Bronchial epithelial cell (primary cell): ENCODE data around the gene PIAS2. TPM values are rescaled to one million over a fixed set of nuclear protein-coding genes. Genes with fewer than 3 reads are reported as not detected.
A peak's percentile ranks its signal among the peaks of the same experiment; 100 is the strongest.

ENCODE experiments used
- DNase-seq: peaks from one replicate; pipeline ENCODE4 v3.0.0-alpha.2; 2010; ENCODE audit warnings: low read depth
- FAIRE-seq: peaks from 2 replicates; lab custom pipeline; 2011; peaks lifted over from hg19 to GRCh38; lab: Jason Lieb, UNC
- H3K27me3 ChIP-seq: 2 replicates; pipeline ENCODE4 v1.5.1; 2011; ENCODE audit warnings: low read length; ENCODE audit not compliant: control insufficient read depth, insufficient read depth
- H3K36me3 ChIP-seq: 2 replicates; pipeline ENCODE4 v1.5.1; 2011; ENCODE audit warnings: low read length; ENCODE audit not compliant: control insufficient read depth, insufficient read depth
- H3K4me3 ChIP-seq: 2 replicates; pipeline ENCODE4 v1.5.1; 2011; ENCODE audit warnings: mild to moderate bottlenecking, low read depth, low read length, control low read depth
- total RNA-seq: library from RNA; depleted of rRNA; stranded (reverse); fragments of >200 nt; gene quantifications from 2 replicates; pipeline ENCODE4 v1.2.1, GENCODE V29; 2014
- TF ChIP-seq, protein P1 (sequence below): IDR thresholded peaks from 2 replicates; pipeline ENCODE4 v1.5.1; 2011; ENCODE audit warnings: mild to moderate bottlenecking, moderate library complexity, low read length, control low read depth, inconsistent platforms; ENCODE audit not compliant: insufficient read depth, severe bottlenecking

The PIAS2 gene
- total RNA-seq, 1 donor from 2014 or later = 12.9 TPM

DNA sequence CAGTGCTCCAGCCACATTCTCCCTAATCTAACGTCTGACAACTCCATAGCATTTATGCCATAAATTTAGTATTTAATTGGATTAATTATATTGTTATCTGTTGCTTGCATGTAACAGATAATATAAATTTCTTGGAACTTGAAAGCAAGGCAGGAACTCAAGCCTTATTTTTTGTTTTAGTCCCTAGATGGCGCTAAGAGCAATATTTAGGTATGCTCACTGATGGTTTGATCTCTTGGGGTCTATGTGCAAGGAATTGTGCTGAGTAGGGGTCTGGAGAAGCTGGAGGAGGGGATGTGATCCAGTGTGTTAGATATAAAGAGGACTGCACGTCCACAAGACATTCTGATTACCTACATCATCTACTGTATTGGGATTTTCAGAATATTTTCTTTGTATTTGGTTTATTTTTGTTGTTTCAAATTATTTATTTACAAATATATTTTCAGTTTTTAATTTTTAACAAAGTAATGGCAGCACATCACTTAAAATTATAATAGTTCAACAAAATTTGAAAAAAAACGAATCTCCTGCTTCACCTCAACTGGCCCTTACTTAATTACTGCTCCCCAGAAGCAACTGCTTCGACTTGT is 32.9 kb upstream of the PIAS2 start:
- peak; percentile 36 for DNase-seq

DNA sequence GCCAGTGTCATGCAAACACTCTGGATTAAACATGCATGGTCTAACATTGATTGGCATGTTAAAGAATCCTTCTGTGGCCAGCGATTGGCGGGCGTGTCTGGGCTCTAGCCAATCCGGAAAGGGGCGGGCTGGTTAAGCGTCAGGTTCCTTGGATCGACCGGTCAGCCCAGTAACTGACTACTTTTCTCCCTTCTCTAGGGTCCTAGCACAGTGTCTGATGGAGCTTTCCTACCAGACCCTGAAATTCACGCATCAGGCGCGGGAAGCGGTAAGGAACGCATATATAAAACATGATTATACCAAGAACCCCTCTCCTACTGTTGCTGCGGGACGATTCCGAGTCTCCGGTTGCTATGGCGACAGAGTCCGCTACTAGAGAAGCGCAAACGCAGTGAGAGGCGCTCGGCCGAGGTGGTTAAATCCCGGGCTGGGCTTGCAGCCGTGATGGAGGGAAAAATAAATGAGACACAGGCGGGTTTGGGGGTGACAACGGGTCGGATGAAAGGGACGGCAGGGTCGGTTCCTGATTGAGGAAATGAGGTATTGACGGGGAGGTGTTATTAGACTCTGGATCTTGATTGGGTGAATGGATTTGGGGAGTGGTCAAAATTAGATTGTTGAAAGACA is 29.5 kb upstream of the PIAS2 start:
- H3K36me3 ChIP-seq = no peaks in the 10 kb centered on the region
- DNase-seq = peak; percentile 76
- H3K4me3 ChIP-seq = peak overlapping the region; percentile 34
- no peaks in the 10 kb centered on the region for H3K27me3 ChIP-seq
- TF ChIP-seq, protein P1, sequence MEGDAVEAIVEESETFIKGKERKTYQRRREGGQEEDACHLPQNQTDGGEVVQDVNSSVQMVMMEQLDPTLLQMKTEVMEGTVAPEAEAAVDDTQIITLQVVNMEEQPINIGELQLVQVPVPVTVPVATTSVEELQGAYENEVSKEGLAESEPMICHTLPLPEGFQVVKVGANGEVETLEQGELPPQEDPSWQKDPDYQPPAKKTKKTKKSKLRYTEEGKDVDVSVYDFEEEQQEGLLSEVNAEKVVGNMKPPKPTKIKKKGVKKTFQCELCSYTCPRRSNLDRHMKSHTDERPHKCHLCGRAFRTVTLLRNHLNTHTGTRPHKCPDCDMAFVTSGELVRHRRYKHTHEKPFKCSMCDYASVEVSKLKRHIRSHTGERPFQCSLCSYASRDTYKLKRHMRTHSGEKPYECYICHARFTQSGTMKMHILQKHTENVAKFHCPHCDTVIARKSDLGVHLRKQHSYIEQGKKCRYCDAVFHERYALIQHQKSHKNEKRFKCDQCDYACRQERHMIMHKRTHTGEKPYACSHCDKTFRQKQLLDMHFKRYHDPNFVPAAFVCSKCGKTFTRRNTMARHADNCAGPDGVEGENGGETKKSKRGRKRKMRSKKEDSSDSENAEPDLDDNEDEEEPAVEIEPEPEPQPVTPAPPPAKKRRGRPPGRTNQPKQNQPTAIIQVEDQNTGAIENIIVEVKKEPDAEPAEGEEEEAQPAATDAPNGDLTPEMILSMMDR = no peak
- FAIRE-seq = no peak

More for the DNA sequence above, 32.9 kb upstream of the PIAS2 start:
- FAIRE-seq = no peak
- Histone ChIP-seq H3K36me3 (no peaks in the 10 kb centered on the region), H3K27me3 (no peaks in the 10 kb centered on the region), H3K4me3 (no peak overlapping the region)
- TF ChIP-seq, protein P1 = peak; percentile 39

DNA sequence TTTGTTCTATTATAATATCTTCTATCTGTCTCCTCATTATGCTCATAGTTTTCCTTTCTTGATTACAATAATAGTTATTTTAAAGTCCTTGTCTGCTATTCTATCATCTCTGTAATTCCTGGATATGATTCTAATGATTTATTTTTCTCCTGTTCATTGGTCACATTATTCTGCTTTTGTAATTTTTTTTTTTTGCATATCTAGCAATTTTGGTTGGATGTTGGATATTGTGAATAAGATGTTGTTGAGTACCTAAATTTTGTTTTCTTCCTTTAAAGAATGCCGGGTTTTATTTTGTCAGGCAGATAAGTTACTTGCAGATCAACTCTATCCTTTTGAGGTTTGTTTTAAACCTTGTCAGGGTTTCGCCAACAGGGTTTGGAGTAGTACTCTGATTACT is 25.3 kb upstream of the PIAS2 start:
- DNase-seq (no peak), FAIRE-seq (no peak)
- TF ChIP-seq, protein P1 = no peak
- no peaks in the 10 kb centered on the region for H3K27me3 ChIP-seq
- no peaks in the 10 kb centered on the region for H3K36me3 ChIP-seq
- H3K4me3 ChIP-seq = no peak overlapping the region

DNA sequence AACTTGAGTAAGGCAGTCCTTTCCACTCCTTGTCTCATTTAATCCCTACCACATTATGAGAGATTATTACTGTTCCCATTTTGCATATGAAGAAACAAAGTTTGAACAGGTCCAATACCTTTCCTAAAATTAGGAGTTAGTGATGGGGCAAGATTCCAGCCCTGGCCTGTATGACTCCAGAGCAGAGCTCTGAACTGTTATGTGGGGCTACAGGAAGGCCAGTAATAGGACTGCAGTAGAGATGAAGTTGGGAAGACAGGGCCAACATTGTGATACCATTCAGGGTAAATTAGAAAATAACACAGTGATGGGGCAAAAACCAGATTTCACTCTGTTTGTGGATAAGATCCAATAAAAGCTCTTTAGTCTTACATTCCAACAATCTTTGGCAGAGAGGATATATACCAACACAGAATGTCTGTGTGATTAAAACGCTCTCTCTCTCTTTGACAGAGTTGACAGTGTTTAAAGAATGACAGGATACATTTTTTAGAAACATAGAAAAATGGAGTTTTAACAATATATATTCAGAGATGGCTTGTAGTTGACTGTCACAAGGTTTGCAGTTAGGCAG is 22.8 kb upstream of the PIAS2 start:
- H3K27me3 ChIP-seq = no peaks in the 10 kb centered on the region

DNA sequence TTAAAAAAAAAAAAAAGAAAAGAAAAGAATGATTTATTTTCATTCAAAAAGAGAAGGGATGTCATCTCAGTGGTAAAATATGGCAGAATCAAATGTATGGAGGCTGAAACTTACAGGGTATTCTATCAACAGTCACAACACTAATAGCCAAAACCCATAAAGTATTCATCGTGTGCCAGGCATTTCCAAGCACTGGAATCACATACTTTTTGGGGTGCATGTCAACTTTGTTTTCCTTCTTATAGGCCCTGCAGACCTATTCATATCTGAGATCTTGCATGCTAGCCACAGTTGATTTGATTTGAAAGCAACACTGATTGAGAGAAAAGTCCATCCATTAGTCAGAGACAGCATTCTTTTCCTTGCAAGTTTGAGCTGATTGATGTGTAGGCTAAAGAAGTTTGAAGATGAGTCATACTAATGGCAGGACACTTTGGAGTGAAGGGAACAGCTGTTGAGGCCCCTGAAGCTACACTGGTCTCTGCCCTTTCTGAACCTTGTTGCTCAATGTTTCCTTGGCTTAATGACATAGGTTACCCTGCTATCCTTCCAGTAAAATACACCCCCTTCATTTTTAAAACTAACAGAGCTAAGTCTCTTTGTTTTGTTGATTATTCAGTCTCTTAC is 22.1 kb upstream of the PIAS2 start:
- no peak overlapping the region for H3K4me3 ChIP-seq
- DNase-seq (peak; percentile 69), FAIRE-seq (peak; percentile 52)
- TF ChIP-seq, protein P1 = no peak
- no peaks in the 10 kb centered on the region for H3K27me3 ChIP-seq
- no peaks in the 10 kb centered on the region for H3K36me3 ChIP-seq

More for the DNA sequence above, 22.8 kb upstream of the PIAS2 start:
- DNase-seq = no peak
- no peaks in the 10 kb centered on the region for H3K36me3 ChIP-seq
- TF ChIP-seq, protein P1 = no peak
- FAIRE-seq = no peak
- no peak overlapping the region for H3K4me3 ChIP-seq
